NK-92 treated with Interleukin-12 subunit alpha and Interleukin-12 subunit beta, amount 100 ng/mL, for 24 hours (cell line): Measurements from ENCODE around the gene ACHE.

Source experiments
- DNase-seq: peaks from one replicate; lab custom pipeline; 2025; lab: John Stamatoyannopoulos, UW

Gene ACHE

GRCh38 chr7:100884736-100885439 lies 10.8 kb downstream of the ACHE start:
- no peak for DNase-seq

GRCh38 chr7:100882785-100883526 lies 12.7 kb downstream of the ACHE start:
- no peak for DNase-seq

- DNase-seq: no peak
Measured at GRCh38 chr7:100882201-100882600, 13.5 kb downstream of the ACHE start.

- no peak for DNase-seq
Measured at GRCh38 chr7:100881136-100881535, 14.6 kb downstream of the ACHE start.

- no peak for DNase-seq
Measured at GRCh38 chr7:100880645-100881044, 15.0 kb downstream of the ACHE start.

- DNase-seq: no peak
Measured at GRCh38 chr7:100879685-100880261, 15.9 kb downstream of the ACHE start.

- no peak for DNase-seq
Measured at GRCh38 chr7:100878685-100879084, 17.0 kb downstream of the ACHE start.

- DNase-seq: no peak
Measured at GRCh38 chr7:100878013-100878412, 17.7 kb downstream of the ACHE start.

GRCh38 chr7:100875356-100875751 lies 20.3 kb downstream of the ACHE start:
- peak; percentile 67 for DNase-seq

- peak; percentile 99 for DNase-seq
Measured at GRCh38 chr7:100874577-100875355, 20.9 kb downstream of the ACHE start, which contains the start of gene SRRT. Gene SRRT, plus strand, starts transcription at chr7:100875103. Its CDS starts 488 bp downstream, at chr7:100875591.

- DNase-seq: no peak
Measured at GRCh38 chr7:100874300-100874576, 21.4 kb downstream of the ACHE start.

GRCh38 chr7:100873599-100874299 lies 21.9 kb downstream of the ACHE start:
- DNase-seq: no peak

- DNase-seq: no peak
Measured at GRCh38 chr7:100867776-100868485, 27.8 kb downstream of the ACHE start.

- no peak for DNase-seq
Measured at GRCh38 chr7:100867040-100867775, 28.5 kb downstream of the ACHE start, which contains the start of gene TRIP6. Gene TRIP6, plus strand, starts transcription at chr7:100867387. Its CDS starts 111 bp downstream, at chr7:100867498.

- no peak for DNase-seq
Measured at GRCh38 chr7:100866729-100867039, 29.0 kb downstream of the ACHE start.

GRCh38 chr7:100865938-100866728 lies 29.6 kb downstream of the ACHE start:
- DNase-seq: no peak

- DNase-seq: no peak
Measured at GRCh38 chr7:100865372-100865911, 30.2 kb downstream of the ACHE start.

- no peak for DNase-seq
Measured at GRCh38 chr7:100864263-100864845, 31.3 kb downstream of the ACHE start.

GRCh38 chr7:100863406-100863950 lies 32.2 kb downstream of the ACHE start:
- DNase-seq: no peak
